HepG2 (cell line): ENCODE results near the gene KDM6B. TPM values are rescaled to one million over a fixed set of nuclear protein-coding genes. Genes with fewer than 3 reads are reported as not detected.

Experiments
- ASH2L ChIP-seq: fragments of 300-600, 200-600 bp; sonication (generic); IDR thresholded peaks from 2 replicates; pipeline ENCODE4 v1.7.0; 2017; ENCODE audit warnings: low read depth, mild to moderate bottlenecking, moderate library complexity, mixed read lengths, low read length; ENCODE audit not compliant: insufficient read length
- ELF1 ChIP-seq: sonication (generic); formaldehyde crosslinking; IDR thresholded peaks from 2 replicates; pipeline ENCODE4 v1.4.0; 2020; ENCODE audit warnings: missing genetic modification reagents
- HMG20A ChIP-seq: IDR thresholded peaks from 2 replicates; pipeline ENCODE4 v1.6.1; 2016; ENCODE audit warnings: borderline replicate concordance
- HMGXB4 ChIP-seq, 2 experiments: sonication (generic) in 1 of 2; formaldehyde crosslinking in 1 of 2; IDR thresholded peaks; 2 replicates each; pipeline versions ENCODE4 v1.4.0 to v1.6.1; 2018 to 2020; ENCODE audit warnings: missing genetic modification reagents in 2 of 2, borderline replicate concordance in 1 of 2, low read depth in 1 of 2, mild to moderate bottlenecking in 1 of 2, missing biosample characterization in 1 of 2
- JARID2 ChIP-seq: sonication (generic); formaldehyde crosslinking; IDR thresholded peaks from 2 replicates; pipeline ENCODE4 v1.8.1; 2023; ENCODE audit warnings: missing genetic modification reagents, inconsistent platforms; ENCODE audit not compliant: insufficient replicate concordance
- KIAA2018 ChIP-seq: sonication (generic); formaldehyde crosslinking; IDR thresholded peaks from 2 replicates; pipeline ENCODE4 v1.5.0; 2020; ENCODE audit warnings: mild to moderate bottlenecking, missing genetic modification reagents, borderline replicate concordance
- MAFG ChIP-seq: sonication (generic); formaldehyde crosslinking; IDR thresholded peaks from 2 replicates; pipeline ENCODE4 v1.5.1; 2020; ENCODE audit warnings: mild to moderate bottlenecking, missing genetic modification reagents
- NKX3-1 ChIP-seq: sonication (generic); formaldehyde crosslinking; IDR thresholded peaks from 2 replicates; pipeline ENCODE4 v1.5.0; 2020; ENCODE audit warnings: missing genetic modification reagents
- NR2C2 ChIP-seq: sonication (generic); formaldehyde crosslinking; IDR thresholded peaks from 2 replicates; pipeline ENCODE4 v1.4.0; 2020; ENCODE audit warnings: missing genetic modification reagents, mild to moderate bottlenecking, moderate library complexity, borderline replicate concordance
- PTBP1 ChIP-seq: fragments of 200-400 bp; formaldehyde crosslinking; IDR thresholded peaks from 2 replicates; pipeline ENCODE4 v1.6.1; 2018; ENCODE audit warnings: low read length, low read depth; ENCODE audit not compliant: poor library complexity, severe bottlenecking
- RXRA ChIP-seq: sonication (generic); formaldehyde crosslinking; IDR thresholded peaks from 2 replicates; pipeline ENCODE4 v1.5.1; 2020; ENCODE audit warnings: missing genetic modification reagents
- TRIM22 ChIP-seq: fragments of 450-650 bp; IDR thresholded peaks from 2 replicates; pipeline ENCODE4 v1.6.1; 2017
- ZBTB38 ChIP-seq: sonication (generic); formaldehyde crosslinking; IDR thresholded peaks from 2 replicates; pipeline ENCODE4 v1.5.1; 2020; ENCODE audit warnings: mild to moderate bottlenecking, missing genetic modification reagents
- ZNF264 ChIP-seq: sonication (generic); formaldehyde crosslinking; IDR thresholded peaks from 2 replicates; pipeline ENCODE4 v1.4.0; 2020; ENCODE audit warnings: missing genetic modification reagents
- ZNF331 ChIP-seq: sonication (generic); formaldehyde crosslinking; IDR thresholded peaks from 2 replicates; pipeline ENCODE4 v1.4.0; 2020; ENCODE audit warnings: missing genetic modification reagents
- ZNF644 ChIP-seq: IDR thresholded peaks from 2 replicates; pipeline ENCODE4 v1.6.1; 2016; ENCODE audit warnings: low read depth
- ZSCAN21 ChIP-seq: sonication (generic); formaldehyde crosslinking; IDR thresholded peaks from 2 replicates; pipeline ENCODE4 v1.8.0; 2022; ENCODE audit warnings: mild to moderate bottlenecking, missing genetic modification reagents, moderate library complexity, borderline replicate concordance
- polyA plus RNA-seq, 8 experiments: library from polyadenylated mRNA; depleted of rRNA in 3 of 8; stranded (reverse) in 7 of 8; unstranded in 1 of 8; fragments of >200 nt; fragmentation: Illumina TruSeq in 4 of 8; extraction: Trizol in 4 of 8; gene quantifications; 2 replicates each; pipeline versions ENCODE4 v1.2.1 to v1.2.3, GENCODE V29; 2011 to 2016; ENCODE audit warnings: low read depth in 4 of 8, missing spikeins in 1 of 8, mixed read lengths in 1 of 8; ENCODE audit not compliant: insufficient read depth in 1 of 8
- total RNA-seq, 5 experiments: library from RNA; depleted of rRNA; stranded (reverse); fragments of >200 nt; fragmentation: Illumina TruSeq; extraction: Trizol; gene quantifications; 2 replicates each; pipeline ENCODE4 v1.2.3, GENCODE V29; 2016; ENCODE audit warnings: low read depth in 1 of 5

Gene KDM6B
- total and polyA plus RNA-seq, 2 of the 13 experiments (the other 11 are each of a cell fraction or from before 2014, with no cell fraction given): 1.3 to 2.1 TPM

GRCh38 chr17:7836596-7837407, 2.8 kb downstream of the KDM6B start (continued):
- TF ChIP-seq KIAA2018 (CRISPR knock-in tag) (no peak), RXRA (CRISPR knock-in tag) (peak; percentile 92), ELF1 (peak; percentile 79), TRIM22 (no peak), JARID2 (CRISPR knock-in tag) (no peak), HMG20A (CRISPR knock-in tag) (peak; percentile 62), PTBP1 (peak; percentile 75), ZSCAN21 (CRISPR knock-in tag) (peak; percentile 83; the same call in 1 of the 2 replicates), ZNF644 (CRISPR knock-in tag) (0 out of 2 replicates have a peak, but pooled peaks have one; percentile 44), ASH2L (peak; percentile 62), ZNF264 (CRISPR knock-in tag) (no peak), MAFG (no peak), NR2C2 (CRISPR knock-in tag) (peak; percentile 96), NKX3-1 (CRISPR knock-in tag) (no peak), ZNF331 (CRISPR knock-in tag) (peak; percentile 92), HMGXB4 (CRISPR knock-in tag; IDR thresholded peaks at IDR 0.05; ENCODE audit: borderline replicate concordance in 1 of 2, low read depth in 1 of 2) (peak; percentile 58 to 92; a peak in 3 of 4 replicates), ZBTB38 (CRISPR knock-in tag) (peak; percentile 51; the same call in 1 of the 2 replicates)
